Memory B cell (primary cell): ENCODE data around the gene TMEM63B.
"Not testable (repeated sequence)": the region's sequence is repeated elsewhere in the genome, so short reads cannot be mapped to it uniquely, and the experiment has no call there.

Experiments used
- ATAC-seq: fragments of 150-1000 bp; cut with Tn5 transposase; 2 replicates; pipeline ENCODE4 v1.10.0; 2021; ENCODE audit warnings: low read depth, mild to moderate bottlenecking, moderate library complexity
- DNase-seq, 2 donors: peaks; one replicate each; pipeline ENCODE4 v3.0.0; 2022; ENCODE audit warnings: low spot score in 2 of 2
- H3K27ac Mint-ChIP-seq: one replicate; pipeline ENCODE4 v1.8.0; 2022; ENCODE audit warnings: mild to moderate bottlenecking, moderate library complexity, mixed read lengths
- H3K27me3 Mint-ChIP-seq: one replicate; pipeline ENCODE4 v1.8.0; 2022; ENCODE audit warnings: mixed read lengths
- H3K36me3 Mint-ChIP-seq: one replicate; pipeline ENCODE4 v1.8.0; 2022; ENCODE audit warnings: mild to moderate bottlenecking, mixed read lengths
- H3K4me1 Mint-ChIP-seq: one replicate; pipeline ENCODE4 v1.8.0; 2022; ENCODE audit warnings: mixed read lengths
- H3K4me3 Mint-ChIP-seq: one replicate; pipeline ENCODE4 v1.8.0; 2022; ENCODE audit warnings: mild to moderate bottlenecking, moderate library complexity, mixed read lengths
- H3K9me3 Mint-ChIP-seq: one replicate; pipeline ENCODE4 v1.8.0; 2022; ENCODE audit warnings: mixed read lengths

TMEM63B gene

GRCh38 chr6:44185953-44186634 is 58.7 kb downstream of the TMEM63B start:
- Mint-ChIP-seq H3K27ac (no peak overlapping the region), H3K36me3 (no peaks in the 10 kb centered on the region), H3K4me1 (peaks cover 3% of the 10 kb centered on the region), H3K4me3 (no peak overlapping the region), H3K9me3 (no peaks in the 10 kb centered on the region), H3K27me3 (peaks cover 14% of the 10 kb centered on the region)
- ATAC-seq, result no peak
- DNase-seq, result no peak

GRCh38 chr6:44186635-44187025 is 59.3 kb downstream of the TMEM63B start:
- ATAC-seq (no peak), DNase-seq (no peak)
- peaks cover 3% of the 10 kb centered on the region for H3K4me1 Mint-ChIP-seq
- H3K4me3 Mint-ChIP-seq, result no peak overlapping the region
- peaks cover 14% of the 10 kb centered on the region for H3K27me3 Mint-ChIP-seq
- H3K9me3 Mint-ChIP-seq, result no peaks in the 10 kb centered on the region
- H3K36me3 Mint-ChIP-seq, result no peaks in the 10 kb centered on the region
- H3K27ac Mint-ChIP-seq, result no peak overlapping the region

DNA sequence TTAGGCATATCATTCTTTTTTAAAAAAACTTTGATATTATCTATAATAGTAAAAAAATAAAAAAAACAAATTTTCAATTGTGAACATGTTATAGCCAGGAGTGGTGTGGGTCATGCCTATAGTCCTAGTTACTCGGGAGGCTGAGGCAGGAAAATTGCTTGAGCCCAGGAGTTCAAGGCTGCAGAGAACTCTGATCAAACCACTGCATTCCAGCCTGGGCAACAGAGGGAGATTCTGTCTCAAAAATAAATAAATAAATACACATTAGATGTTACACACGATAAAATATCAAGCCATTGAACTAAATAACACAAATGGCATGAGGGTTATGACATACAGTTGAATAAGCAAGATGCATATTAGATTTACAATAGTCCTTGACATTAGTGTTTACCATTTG is 61.5 kb downstream of the TMEM63B start:
- no peaks in the 10 kb centered on the region for H3K9me3 Mint-ChIP-seq
- H3K4me1 Mint-ChIP-seq, result peaks cover 3% of the 10 kb centered on the region
- ATAC-seq (no peak), DNase-seq (no peak)
- H3K4me3 Mint-ChIP-seq, result no peak overlapping the region
- H3K27me3 Mint-ChIP-seq, result peaks cover 21% of the 10 kb centered on the region
- no peaks in the 10 kb centered on the region for H3K36me3 Mint-ChIP-seq
- no peak overlapping the region for H3K27ac Mint-ChIP-seq

DNA sequence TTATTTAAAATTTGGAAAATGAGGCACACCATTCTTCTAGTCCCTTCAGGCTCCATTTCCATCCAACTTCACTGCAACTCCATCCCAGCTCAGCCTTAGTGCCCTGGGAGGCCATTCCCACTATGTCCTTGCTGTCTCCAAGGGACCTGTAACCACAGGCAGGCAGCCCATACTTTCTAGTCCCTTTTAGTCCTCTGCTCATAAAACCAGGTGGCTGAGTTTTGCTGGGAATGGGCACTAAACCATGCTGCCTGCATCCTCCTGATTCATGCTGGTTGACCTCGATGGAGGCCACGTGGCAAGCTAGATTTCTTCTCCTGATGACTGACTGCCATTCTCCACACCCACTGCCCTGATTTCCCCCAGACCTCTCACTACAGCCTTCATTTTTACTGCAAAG is 61.9 kb downstream of the TMEM63B start:
- ATAC-seq (no peak), DNase-seq (no peak)
- H3K27me3 Mint-ChIP-seq, result peaks cover 19% of the 10 kb centered on the region
- H3K4me1 Mint-ChIP-seq, result peaks cover 3% of the 10 kb centered on the region
- H3K4me3 Mint-ChIP-seq, result no peak overlapping the region
- no peaks in the 10 kb centered on the region for H3K9me3 Mint-ChIP-seq
- H3K36me3 Mint-ChIP-seq, result no peaks in the 10 kb centered on the region
- H3K27ac Mint-ChIP-seq, result no peak overlapping the region

DNA sequence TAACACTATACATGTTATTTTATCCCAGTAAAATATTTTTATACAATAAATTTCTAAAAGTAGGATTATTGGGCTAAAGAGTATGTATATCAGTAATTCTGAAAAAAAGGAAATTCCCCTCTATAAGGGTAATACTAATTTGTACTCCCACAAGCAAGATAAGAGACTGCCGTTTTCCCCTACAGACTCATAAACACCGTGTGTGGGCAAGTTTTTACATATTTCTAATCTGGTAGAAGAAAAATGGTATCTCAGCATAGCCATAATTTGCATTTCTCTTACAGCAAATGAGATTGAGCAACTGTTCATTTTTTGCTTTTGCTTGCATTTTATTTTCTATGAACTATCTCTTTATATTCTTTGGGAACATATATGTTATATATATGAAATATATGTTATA is 63.4 kb downstream of the TMEM63B start:
- Mint-ChIP-seq H3K36me3 (no peaks in the 10 kb centered on the region), H3K27ac (no peak overlapping the region), H3K9me3 (no peaks in the 10 kb centered on the region), H3K4me1 (peaks cover 3% of the 10 kb centered on the region), H3K27me3 (peaks cover 16% of the 10 kb centered on the region), H3K4me3 (no peak overlapping the region)
- no peak for DNase-seq
- ATAC-seq, result peak; percentile 26

DNA sequence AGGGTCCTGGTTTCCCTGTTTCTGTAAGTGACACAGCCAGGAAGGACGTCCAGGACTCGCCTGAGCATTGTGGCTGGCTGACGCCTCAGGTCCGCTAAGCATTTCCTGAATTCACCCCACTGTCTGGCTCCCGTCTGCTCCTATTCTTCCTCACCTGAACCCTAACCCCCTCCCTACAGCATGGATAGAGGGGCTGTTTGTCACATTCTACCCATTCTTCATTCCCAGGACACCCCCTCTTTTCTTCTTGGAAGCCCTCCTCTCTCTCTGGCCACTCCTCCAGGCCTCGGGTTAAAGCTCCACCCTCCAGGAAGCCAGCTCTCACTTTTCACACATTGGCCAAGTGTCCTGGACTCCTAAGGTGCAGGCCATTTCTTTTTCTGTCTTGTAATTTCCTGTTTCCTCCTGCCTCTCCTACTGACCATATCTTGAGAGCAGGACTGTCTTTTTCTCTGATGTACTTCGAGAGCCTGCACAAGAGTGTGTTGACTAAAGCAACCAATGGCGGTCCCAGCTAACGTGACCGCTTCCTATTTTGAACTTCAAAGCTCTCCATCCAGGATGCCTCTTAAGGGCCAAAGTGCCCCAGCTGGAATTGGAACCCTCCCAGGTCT is 65.2 kb downstream of the TMEM63B start:
- ATAC-seq (no peak), DNase-seq (no peak)
- Mint-ChIP-seq H3K27me3 (peaks cover 9% of the 10 kb centered on the region), H3K4me1 (no peaks in the 10 kb centered on the region), H3K4me3 (no peak overlapping the region), H3K9me3 (no peaks in the 10 kb centered on the region), H3K36me3 (no peaks in the 10 kb centered on the region), H3K27ac (no peak overlapping the region)

- Mint-ChIP-seq H3K36me3 (no peaks in the 10 kb centered on the region), H3K4me1 (no peaks in the 10 kb centered on the region), H3K27ac (no peak overlapping the region), H3K4me3 (no peak overlapping the region), H3K9me3 (no peaks in the 10 kb centered on the region), H3K27me3 (peaks cover 9% of the 10 kb centered on the region)
- DNase-seq, result no peak
- ATAC-seq, result no peak
These were observed 66.1 kb downstream of the TMEM63B start for GRCh38 chr6:44193307-44193910.

DNA sequence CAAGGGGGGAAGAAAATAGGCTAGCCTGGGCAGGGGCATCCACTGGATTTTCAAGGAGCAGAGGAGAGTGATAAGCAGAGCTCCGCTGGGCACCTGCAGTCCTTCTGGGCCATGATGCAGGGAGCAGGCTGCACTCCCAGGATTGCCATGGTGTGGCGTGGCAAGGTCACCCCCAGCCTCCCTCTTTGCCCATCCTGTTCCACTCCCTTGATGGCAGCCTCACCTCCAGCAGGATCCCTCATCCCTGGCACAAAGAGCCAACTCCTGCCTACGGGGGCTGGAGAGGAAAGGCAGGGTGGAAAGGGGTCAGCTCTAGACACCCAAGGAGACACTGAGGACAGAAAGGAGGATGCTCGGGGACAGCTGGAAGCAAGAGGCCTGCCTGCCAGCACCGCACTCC is 67.0 kb downstream of the TMEM63B start:
- H3K4me3 Mint-ChIP-seq, result no peak overlapping the region
- no peaks in the 10 kb centered on the region for H3K36me3 Mint-ChIP-seq
- H3K4me1 Mint-ChIP-seq, result no peaks in the 10 kb centered on the region
- ATAC-seq (no peak), DNase-seq (no peak)
- no peak overlapping the region for H3K27ac Mint-ChIP-seq
- peaks cover 10% of the 10 kb centered on the region for H3K27me3 Mint-ChIP-seq
- H3K9me3 Mint-ChIP-seq, result no peaks in the 10 kb centered on the region

DNA sequence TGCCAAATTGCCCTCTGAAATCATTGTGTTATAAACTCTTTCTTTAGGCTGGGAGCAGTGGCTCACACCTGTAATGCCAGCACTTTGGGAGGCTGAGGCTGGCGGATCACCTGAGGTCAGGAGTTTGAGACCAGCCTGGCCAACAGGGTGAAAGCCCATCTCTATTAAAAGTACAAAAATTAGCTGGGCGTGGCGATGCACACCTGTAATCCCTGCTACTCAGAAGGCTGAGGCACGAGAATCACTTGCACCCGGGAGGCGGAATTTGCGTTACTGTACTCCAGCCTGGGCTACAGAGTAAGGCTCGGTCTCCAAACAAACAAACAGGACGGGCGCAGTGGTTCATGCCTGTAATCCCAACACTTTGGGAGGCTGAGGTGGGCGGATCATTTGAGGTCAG is 69.0 kb downstream of the TMEM63B start:
- H3K27ac Mint-ChIP-seq, H3K4me3 Mint-ChIP-seq, H3K36me3 Mint-ChIP-seq, H3K4me1 Mint-ChIP-seq, DNase-seq, ATAC-seq, H3K9me3 Mint-ChIP-seq: not testable (repeated sequence)
- H3K27me3 Mint-ChIP-seq, result peaks cover 12% of the 10 kb centered on the region

GRCh38 chr6:44198684-44199083 is 71.3 kb downstream of the TMEM63B start:
- DNase-seq (no peak), ATAC-seq (no peak)
- Mint-ChIP-seq H3K36me3 (no peaks in the 10 kb centered on the region), H3K4me1 (no peaks in the 10 kb centered on the region), H3K27ac (no peak overlapping the region), H3K27me3 (peaks cover 5% of the 10 kb centered on the region), H3K4me3 (no peak overlapping the region), H3K9me3 (no peaks in the 10 kb centered on the region)

- H3K27me3 Mint-ChIP-seq, result peaks cover 6% of the 10 kb centered on the region
- H3K36me3 Mint-ChIP-seq, result no peaks in the 10 kb centered on the region
- no peak overlapping the region for H3K4me3 Mint-ChIP-seq
- no peak for ATAC-seq
- DNase-seq, result no peak
- no peaks in the 10 kb centered on the region for H3K4me1 Mint-ChIP-seq
- no peak overlapping the region for H3K27ac Mint-ChIP-seq
- no peaks in the 10 kb centered on the region for H3K9me3 Mint-ChIP-seq
These were observed 72.5 kb downstream of the TMEM63B start for GRCh38 chr6:44199883-44200282.

DNA sequence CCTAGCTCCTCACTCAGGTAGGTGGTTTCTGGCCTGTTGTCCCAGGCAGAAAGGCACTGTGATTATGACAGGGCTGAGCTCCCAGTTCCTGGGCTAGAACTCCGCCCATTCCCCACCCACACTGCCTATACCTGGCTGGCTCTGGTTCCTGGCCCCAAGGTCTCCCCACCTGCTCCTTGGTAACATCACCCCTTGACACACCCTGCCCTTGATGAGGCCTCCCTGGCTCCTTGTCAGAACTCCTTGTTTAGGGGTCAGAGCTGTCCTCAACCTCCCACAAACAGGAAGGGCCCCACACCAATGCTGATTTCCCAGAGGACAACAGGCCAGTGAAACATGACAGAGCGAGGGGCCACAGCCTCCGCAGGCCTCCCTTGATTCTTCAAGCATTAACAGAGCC is 73.8 kb downstream of the TMEM63B start:
- ATAC-seq (no peak), DNase-seq (no peak)
- no peaks in the 10 kb centered on the region for H3K9me3 Mint-ChIP-seq
- no peaks in the 10 kb centered on the region for H3K4me1 Mint-ChIP-seq
- H3K27me3 Mint-ChIP-seq, result peaks cover 4% of the 10 kb centered on the region
- H3K4me3 Mint-ChIP-seq, result no peak overlapping the region
- no peak overlapping the region for H3K27ac Mint-ChIP-seq
- no peaks in the 10 kb centered on the region for H3K36me3 Mint-ChIP-seq

- H3K9me3 Mint-ChIP-seq, result no peaks in the 10 kb centered on the region
- H3K27me3 Mint-ChIP-seq, result peaks cover 4% of the 10 kb centered on the region
- DNase-seq (no peak), ATAC-seq (no peak)
- no peaks in the 10 kb centered on the region for H3K36me3 Mint-ChIP-seq
- H3K4me3 Mint-ChIP-seq, result no peak overlapping the region
- no peak overlapping the region for H3K27ac Mint-ChIP-seq
- H3K4me1 Mint-ChIP-seq, result no peaks in the 10 kb centered on the region
These were observed 74.4 kb downstream of the TMEM63B start for GRCh38 chr6:44201638-44202303.

DNA sequence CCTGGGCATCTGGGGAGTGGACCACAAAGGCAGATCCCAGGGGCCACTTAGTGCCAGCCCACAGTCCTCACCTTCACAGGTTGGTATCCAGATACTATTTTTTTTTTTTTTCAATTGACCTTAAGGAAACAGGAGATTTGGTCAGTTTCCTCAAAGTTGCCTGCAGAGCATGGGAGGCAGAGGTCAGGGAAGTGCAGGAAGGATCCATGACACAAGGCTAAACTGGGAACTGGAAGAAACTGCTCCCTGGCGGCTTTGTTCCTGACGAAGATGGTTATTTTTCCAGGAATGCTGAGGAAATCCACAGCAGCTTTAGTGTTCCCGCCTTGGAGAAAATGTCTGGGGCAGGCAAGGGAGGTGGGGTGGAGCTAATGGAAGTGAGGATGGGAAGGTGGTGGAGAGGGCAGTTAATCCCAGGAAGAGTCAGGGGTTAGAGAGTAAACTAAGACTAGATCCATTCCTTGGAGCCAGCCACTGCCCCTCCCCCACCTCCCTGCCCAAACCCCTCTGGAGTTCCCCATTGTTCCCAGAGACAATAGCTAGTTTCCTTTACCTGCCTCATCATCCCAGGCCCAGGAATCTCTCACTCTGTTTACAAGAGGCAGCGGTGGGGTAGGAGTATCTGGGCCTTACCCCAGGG is 75.1 kb downstream of the TMEM63B start:
- DNase-seq, result no peak

More for the DNA sequence above, 75.1 kb downstream of the TMEM63B start:
- no peak for ATAC-seq
- Mint-ChIP-seq H3K4me1 (no peaks in the 10 kb centered on the region), H3K36me3 (no peaks in the 10 kb centered on the region), H3K9me3 (no peaks in the 10 kb centered on the region), H3K27ac (no peak overlapping the region), H3K4me3 (no peak overlapping the region), H3K27me3 (peaks cover 4% of the 10 kb centered on the region)
